Sigmoid colon (tissue), 4 donors: ENCODE measurements around the gene SERTAD2.

ENCODE experiments used
- EP300 ChIP-seq, 4 donors: sonication (generic); formaldehyde crosslinking; IDR thresholded peaks; one replicate each; pipeline ENCODE4 v1.6.1; 2017; ENCODE audit warnings: antibody characterized with exemption in 4 of 4
- POLR2A ChIP-seq, 2 donors: fragments of 450-650 bp; IDR thresholded peaks; one replicate each; pipeline ENCODE4 v1.6.1; 2016; ENCODE audit warnings: antibody characterized with exemption in 2 of 2, mild to moderate bottlenecking in 2 of 2, moderate library complexity in 2 of 2
- POLR2AphosphoS5 ChIP-seq, 4 donors: sonication (generic); formaldehyde crosslinking; IDR thresholded peaks; one replicate each; pipeline ENCODE4 v1.6.1; 2017; ENCODE audit warnings: antibody characterized with exemption in 4 of 4
- TF ChIP-seq, protein P1 (sequence below), 4 experiments: fragments of 450-650 bp in 3 of 4; fragments of 200-600 bp in 1 of 4; IDR thresholded peaks; one replicate each; pipeline ENCODE4 v1.5.1; 2016 to 2019; ENCODE audit warnings: antibody characterized with exemption in 4 of 4, mild to moderate bottlenecking in 3 of 4, moderate library complexity in 2 of 4

- TF ChIP-seq POLR2AphosphoS5 (IDR thresholded peaks at IDR 0.05): no peak
- TF ChIP-seq, protein P1, sequence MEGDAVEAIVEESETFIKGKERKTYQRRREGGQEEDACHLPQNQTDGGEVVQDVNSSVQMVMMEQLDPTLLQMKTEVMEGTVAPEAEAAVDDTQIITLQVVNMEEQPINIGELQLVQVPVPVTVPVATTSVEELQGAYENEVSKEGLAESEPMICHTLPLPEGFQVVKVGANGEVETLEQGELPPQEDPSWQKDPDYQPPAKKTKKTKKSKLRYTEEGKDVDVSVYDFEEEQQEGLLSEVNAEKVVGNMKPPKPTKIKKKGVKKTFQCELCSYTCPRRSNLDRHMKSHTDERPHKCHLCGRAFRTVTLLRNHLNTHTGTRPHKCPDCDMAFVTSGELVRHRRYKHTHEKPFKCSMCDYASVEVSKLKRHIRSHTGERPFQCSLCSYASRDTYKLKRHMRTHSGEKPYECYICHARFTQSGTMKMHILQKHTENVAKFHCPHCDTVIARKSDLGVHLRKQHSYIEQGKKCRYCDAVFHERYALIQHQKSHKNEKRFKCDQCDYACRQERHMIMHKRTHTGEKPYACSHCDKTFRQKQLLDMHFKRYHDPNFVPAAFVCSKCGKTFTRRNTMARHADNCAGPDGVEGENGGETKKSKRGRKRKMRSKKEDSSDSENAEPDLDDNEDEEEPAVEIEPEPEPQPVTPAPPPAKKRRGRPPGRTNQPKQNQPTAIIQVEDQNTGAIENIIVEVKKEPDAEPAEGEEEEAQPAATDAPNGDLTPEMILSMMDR (IDR thresholded peaks at IDR 0.05): no peak
- TF ChIP-seq POLR2A (IDR thresholded peaks at IDR 0.05): no peak
- no peak for TF ChIP-seq EP300 (IDR thresholded peaks at IDR 0.05)
Observed at GRCh38 chr2:64668542-64668941, 14.8 kb upstream of the SERTAD2 start.
